B cell (primary cell): ENCODE results near the gene POLE2. TPM values are rescaled to one million over a fixed set of nuclear protein-coding genes. Genes with fewer than 3 reads are reported as not detected.
"Not testable (repeated sequence)": the region's sequence is repeated elsewhere in the genome, so short reads cannot be mapped to it uniquely, and the experiment has no call there.

Source experiments
- ATAC-seq: fragments of 200-7000 bp; cut with Tn5 transposase; one replicate; pipeline ENCODE4 v1.10.0; 2021; ENCODE audit warnings: low read depth, mild to moderate bottlenecking, moderate number of reproducible peaks, moderate library complexity
- CTCF ChIA-PET: fragments of 350-600 bp; sonication (Branson Sonifier 250); formaldehyde crosslinking; loops from one replicate; lab custom pipeline; 2021; ENCODE audit warnings: antibody characterized with exemption, inconsistent platforms; lab: Charles Lee
- POLR2A ChIA-PET: fragments of 350-600 bp; sonication (Branson Sonifier 250); formaldehyde crosslinking; loops from one replicate; lab custom pipeline; 2021; ENCODE audit warnings: antibody characterized with exemption; lab: Charles Lee
- DNase-seq: peaks from one replicate; pipeline ENCODE4 v3.0.0; 2013
- H2AFZ ChIP-seq: 2 replicates; pipeline ENCODE4 v1.6.1; 2012; ENCODE audit warnings: mild to moderate bottlenecking, low read depth, low read length; ENCODE audit not compliant: insufficient read depth, poor library complexity, severe bottlenecking
- H3K27ac ChIP-seq, 2 donors: 1 replicate in 1 of 2; 2 replicates in 1 of 2; pipeline ENCODE4 v1.5.1; 2012 to 2013; ENCODE audit warnings: low read length in 2 of 2, mild to moderate bottlenecking in 2 of 2, moderate library complexity in 1 of 2
- H3K27me3 ChIP-seq, 4 experiments: fragments of 200-600 bp in 1 of 4; sonication (generic) in 1 of 4; replicated peaks in 1 of 4; 1 replicate in 2 of 4; 2 replicates in 2 of 4; pipeline versions ENCODE4 v1.6.1 to v1.7.0; 2013 to 2016; ENCODE audit warnings: low read length in 3 of 4, mild to moderate bottlenecking in 2 of 4, mixed read lengths in 1 of 4, moderate library complexity in 1 of 4; ENCODE audit not compliant: insufficient read depth in 4 of 4, control insufficient read depth in 3 of 4; ENCODE audit errors: control extremely low read depth in 1 of 4
- H3K36me3 ChIP-seq, 2 experiments: replicated peaks in 1 of 2; 1 replicate in 1 of 2; 2 replicates in 1 of 2; pipeline versions ENCODE4 v1.6.1 to v1.7.1; 2013; ENCODE audit warnings: low read length in 1 of 2; ENCODE audit not compliant: insufficient read depth in 2 of 2, control insufficient read depth in 1 of 2; ENCODE audit errors: control extremely low read depth in 1 of 2, extremely low read depth in 1 of 2
- H3K4me1 ChIP-seq, 2 donors: fragments of 200-600 bp in 1 of 2; sonication (generic) in 1 of 2; 1 replicate in 1 of 2; 2 replicates in 1 of 2; pipeline versions ENCODE4 v1.5.1 to v1.6.1; 2013 to 2017; ENCODE audit warnings: low read length in 2 of 2; ENCODE audit not compliant: control insufficient read depth in 2 of 2, insufficient read depth in 2 of 2
- H3K4me2 ChIP-seq: replicated peaks from 2 replicates; pipeline ENCODE3; 2012; ENCODE audit warnings: mild to moderate bottlenecking, low read depth, low read length; ENCODE audit not compliant: poor library complexity, severe bottlenecking
- H3K4me3 ChIP-seq, 5 experiments: fragments of 200-600 bp in 1 of 5; sonication (generic) in 1 of 5; 1 replicate in 3 of 5; 2 replicates in 2 of 5; pipeline versions ENCODE4 v1.5.1 to v1.7.0; 2011 to 2016; ENCODE audit warnings: low read length in 4 of 5, mild to moderate bottlenecking in 4 of 5, low read depth in 2 of 5, control low read depth in 1 of 5, moderate library complexity in 1 of 5; ENCODE audit not compliant: insufficient read depth in 1 of 5; ENCODE audit errors: control extremely low read depth in 1 of 5, extremely low read depth in 1 of 5
- H3K79me2 ChIP-seq: fragments of 200-600 bp; sonication (generic); one replicate; pipeline ENCODE4 v1.6.0; 2016; ENCODE audit warnings: low read length; ENCODE audit not compliant: control insufficient read depth, insufficient read depth
- H3K9ac ChIP-seq: fragments of 200-600 bp; sonication (generic); 2 replicates; pipeline ENCODE4 v1.6.1; 2017; ENCODE audit warnings: mild to moderate bottlenecking, low read length, moderate library complexity
- H3K9me3 ChIP-seq, 3 donors: one replicate each; pipeline versions ENCODE4 v1.6.1 to v1.7.1; 2013; ENCODE audit warnings: low read length in 2 of 3; ENCODE audit not compliant: control insufficient read depth in 2 of 3, insufficient read depth in 1 of 3; ENCODE audit errors: control extremely low read depth in 1 of 3
- H4K20me1 ChIP-seq: 2 replicates; pipeline ENCODE4 v1.6.0; 2012; ENCODE audit warnings: mild to moderate bottlenecking, low read length; ENCODE audit not compliant: insufficient read depth, control insufficient read depth, poor library complexity, severe bottlenecking
- H3K27ac Mint-ChIP-seq: one replicate; pipeline ENCODE4 v1.8.0; 2021; ENCODE audit warnings: mixed read lengths
- H3K27me3 Mint-ChIP-seq: one replicate; pipeline ENCODE4 v1.8.0; 2021; ENCODE audit warnings: mixed read lengths
- H3K4me1 Mint-ChIP-seq: one replicate; pipeline ENCODE4 v1.8.0; 2021; ENCODE audit warnings: mixed read lengths
- H3K4me3 Mint-ChIP-seq: one replicate; pipeline ENCODE4 v1.8.0; 2021; ENCODE audit warnings: mixed read lengths
- H3K9me3 Mint-ChIP-seq: one replicate; pipeline ENCODE4 v1.8.0; 2022; ENCODE audit warnings: mixed read lengths; ENCODE audit not compliant: insufficient read depth
- CTCF ChIP-seq: fragments of 200-600 bp; IDR thresholded peaks from one replicate; pipeline ENCODE4 v1.8.0; 2022; ENCODE audit warnings: antibody characterized with exemption, mild to moderate bottlenecking
- EZH2 ChIP-seq: IDR thresholded peaks from 2 replicates; pipeline ENCODE4 v1.6.1; 2012; ENCODE audit warnings: borderline replicate concordance, low read depth, mild to moderate bottlenecking, moderate library complexity, low read length; ENCODE audit not compliant: insufficient read depth, poor library complexity, severe bottlenecking
- WGBS: methylation state at CpG from one replicate; pipeline ENCODE4 v1.1.5; 2013; ENCODE audit warnings: missing lambda C conversion rate; ENCODE audit not compliant: insufficient coverage; 5-methylcytosine and 5-hydroxymethylcytosine counted together
- intact Hi-C: fragments of 100-400 bp; cut with micrococcal nuclease; formaldehyde crosslinking; loops from one replicate; pipeline ENCODE4 v1.10.0; 2022
- polyA plus RNA-seq: library from polyadenylated mRNA; depleted of rRNA; stranded (reverse); fragments of >200 nt; gene quantifications from 2 replicates; pipeline ENCODE4 v1.2.3, GENCODE V29; 2012
- total RNA-seq, 2 donors: library from RNA; stranded (reverse); fragments of 120-200 nt in 1 of 2; gene quantifications; 1 replicate in 1 of 2; 2 replicates in 1 of 2; pipeline versions ENCODE4 v1.2.3 to v1.2.4, GENCODE V29; 2013 to 2022

Gene POLE2
- total and polyA plus RNA-seq, 2 donors (not counting 1 experiment from before 2014, with no cell fraction given) = 1.4 to 2.6 TPM

GRCh38 chr14:49703965-49704364, 16.0 kb upstream of the POLE2 start:
- ATAC-seq = no peak
- Histone ChIP-seq H2AFZ (no peak overlapping the region), H3K9ac (no peak overlapping the region), H3K27ac (no peak overlapping the region), H4K20me1 (no peaks in the 10 kb centered on the region), H3K9me3 (no peaks in the 10 kb centered on the region), H3K4me2 (no peak overlapping the region), H3K4me3 (no peak overlapping the region), H3K36me3 (peaks cover 0 to 4% of the 10 kb centered on the region in 2 experiments), H3K4me1 (no peaks in the 10 kb centered on the region), H3K79me2 (no peaks in the 10 kb centered on the region), H3K27me3 (no peaks in the 10 kb centered on the region)
- no peaks in the 10 kb centered on the region for H3K4me1 Mint-ChIP-seq
- H3K27ac Mint-ChIP-seq = no peak overlapping the region
- no peaks in the 10 kb centered on the region for H3K9me3 Mint-ChIP-seq
- no peak for DNase-seq
- H3K4me3 Mint-ChIP-seq = no peak overlapping the region
- WGBS = no CpG with 5 or more reads among the region's 3 CpGs
- TF ChIP-seq EZH2 = no peak
- TF ChIP-seq CTCF = no peak
- H3K27me3 Mint-ChIP-seq = no peaks in the 10 kb centered on the region
- ChIA-PET POLR2A (no interaction called here), CTCF (no interaction called here)
- intact Hi-C loops = no loop called here

GRCh38 chr14:49702725-49703124, 14.7 kb upstream of the POLE2 start:
- Histone ChIP-seq H4K20me1 (no peaks in the 10 kb centered on the region), H3K27me3 (no peaks in the 10 kb centered on the region), H3K4me1 (no peaks in the 10 kb centered on the region), H3K4me3 (no peak overlapping the region), H3K79me2 (no peaks in the 10 kb centered on the region), H3K4me2 (no peak overlapping the region), H3K36me3 (peaks cover 0 to 4% of the 10 kb centered on the region in 2 experiments), H2AFZ (no peak overlapping the region), H3K9me3 (no peaks in the 10 kb centered on the region), H3K27ac (no peak overlapping the region), H3K9ac (no peak overlapping the region)
- H3K27ac Mint-ChIP-seq = no peak overlapping the region
- 100% methylated on average over 1 of the region's 4 CpGs for WGBS
- intact Hi-C loops = no loop called here
- ATAC-seq (no peak), DNase-seq (no peak)
- H3K4me3 Mint-ChIP-seq = no peak overlapping the region
- TF ChIP-seq EZH2 (no peak), CTCF (no peak)
- H3K4me1 Mint-ChIP-seq = no peaks in the 10 kb centered on the region
- ChIA-PET CTCF (no interaction called here), POLR2A (no interaction called here)
- H3K9me3 Mint-ChIP-seq = no peaks in the 10 kb centered on the region
- H3K27me3 Mint-ChIP-seq = no peaks in the 10 kb centered on the region

GRCh38 chr14:49693735-49694124, 5.7 kb upstream of the POLE2 start:
- H3K4me1 Mint-ChIP-seq = peaks cover 16% of the 10 kb centered on the region
- H3K4me3 Mint-ChIP-seq = peak overlapping the region; percentile 92
- peak overlapping the region; percentile 79 for H3K9ac ChIP-seq
- not testable (repeated sequence) for H3K27me3 Mint-ChIP-seq, H3K79me2 ChIP-seq, H3K27ac Mint-ChIP-seq, H3K27me3 ChIP-seq, H3K9me3 Mint-ChIP-seq, DNase-seq, H3K36me3 ChIP-seq, H3K9me3 ChIP-seq, H3K4me1 ChIP-seq, ATAC-seq, H4K20me1 ChIP-seq
- WGBS = 49% methylated on average over 3 of the region's 13 CpGs
- CTCF ChIA-PET = interaction anchor here (1.2 to 1.9 kb wide), 3 partner anchors 60 to 369 kb away, joined by 3 to 7 read pairs (median 5); partner anchors contain the start of gene NEMF
- peak overlapping the region; percentile 44 to 74 (median 72) for H3K4me3 ChIP-seq
- peak overlapping the region; percentile 70 for H3K4me2 ChIP-seq
- intact Hi-C loops = loop anchor here (1.0 kb wide), 4 partner anchors 59 to 538 kb away; partner anchors contain the start of genes RPS29 and SOS2
- H3K27ac ChIP-seq = peak overlapping the region in 1 of 2 donors; percentile 83
- H2AFZ ChIP-seq = peak overlapping the region; percentile 96
- POLR2A ChIA-PET = interaction anchor here (0.7 to 2.5 kb wide), 5 partner anchors 31 to 1585 kb away, joined by 3 to 12 read pairs (median 4); partner anchors contain the start of gene KLHDC2
